Measurements from ENCODE around the gene LHB.
"Not testable (repeated sequence)": the region's sequence is repeated elsewhere in the genome, so short reads cannot be mapped to it uniquely, and the experiment has no call there.

- TF ChIP-seq, protein P1, sequence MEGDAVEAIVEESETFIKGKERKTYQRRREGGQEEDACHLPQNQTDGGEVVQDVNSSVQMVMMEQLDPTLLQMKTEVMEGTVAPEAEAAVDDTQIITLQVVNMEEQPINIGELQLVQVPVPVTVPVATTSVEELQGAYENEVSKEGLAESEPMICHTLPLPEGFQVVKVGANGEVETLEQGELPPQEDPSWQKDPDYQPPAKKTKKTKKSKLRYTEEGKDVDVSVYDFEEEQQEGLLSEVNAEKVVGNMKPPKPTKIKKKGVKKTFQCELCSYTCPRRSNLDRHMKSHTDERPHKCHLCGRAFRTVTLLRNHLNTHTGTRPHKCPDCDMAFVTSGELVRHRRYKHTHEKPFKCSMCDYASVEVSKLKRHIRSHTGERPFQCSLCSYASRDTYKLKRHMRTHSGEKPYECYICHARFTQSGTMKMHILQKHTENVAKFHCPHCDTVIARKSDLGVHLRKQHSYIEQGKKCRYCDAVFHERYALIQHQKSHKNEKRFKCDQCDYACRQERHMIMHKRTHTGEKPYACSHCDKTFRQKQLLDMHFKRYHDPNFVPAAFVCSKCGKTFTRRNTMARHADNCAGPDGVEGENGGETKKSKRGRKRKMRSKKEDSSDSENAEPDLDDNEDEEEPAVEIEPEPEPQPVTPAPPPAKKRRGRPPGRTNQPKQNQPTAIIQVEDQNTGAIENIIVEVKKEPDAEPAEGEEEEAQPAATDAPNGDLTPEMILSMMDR (IDR thresholded peaks at IDR 0.05): not testable (repeated sequence)
- not testable (repeated sequence) for TF ChIP-seq POLR2A (IDR thresholded peaks at IDR 0.05)
Measured at GRCh38 chr19:49049834-49050233, 32.9 kb upstream of the LHB start.
